Colonic mucosa (tissue), 4 donors: ENCODE results near the gene SLC6A19. TPM values are rescaled to one million over a fixed set of nuclear protein-coding genes. Genes with fewer than 3 reads are reported as not detected.

ENCODE experiments used
- DNase-seq: peaks from one replicate; pipeline ENCODE4 v3.0.0-alpha.2; 2020
- H3K27ac ChIP-seq: fragments of 200-600 bp; one replicate; pipeline ENCODE4 v1.8.0; 2021
- H3K27me3 ChIP-seq: fragments of 200-600 bp; one replicate; pipeline ENCODE4 v1.8.0; 2021
- H3K36me3 ChIP-seq: fragments of 200-600 bp; one replicate; pipeline ENCODE4 v1.8.0; 2021
- H3K4me1 ChIP-seq: fragments of 200-600 bp; one replicate; pipeline ENCODE4 v1.8.0; 2021; ENCODE audit warnings: mild to moderate bottlenecking
- H3K4me3 ChIP-seq: fragments of 200-600 bp; one replicate; pipeline ENCODE4 v1.8.0; 2021
- H3K9ac ChIP-seq, 2 donors: one replicate each; pipeline ENCODE4 v1.7.0; 2013; ENCODE audit warnings: control low read depth in 2 of 2, low read depth in 2 of 2, low read length in 2 of 2
- H3K9me3 ChIP-seq: fragments of 200-600 bp; one replicate; pipeline ENCODE4 v1.8.0; 2021
- CTCF ChIP-seq: fragments of 200-600 bp; IDR thresholded peaks from one replicate; pipeline ENCODE4 v1.8.0; 2022; ENCODE audit warnings: antibody characterized with exemption, mild to moderate bottlenecking
- intact Hi-C: fragments of 100-400 bp; cut with DNase I; formaldehyde crosslinking; loops from one replicate; pipeline ENCODE4 v1.14.1; 2022
- total RNA-seq, 2 donors: library from RNA; stranded (reverse); fragmentation: NEBNext Ultra II Directional in 1 of 2; extraction: Animal tissue kit (Norgen Biotek cat#: 25700) in 1 of 2; gene quantifications; one replicate each; pipeline ENCODE4 v1.2.1, GENCODE V29; 2021
- donor health status: healthy.
- donor health status: DM: no; HTN: no; CAD: no.
- donor health status: DM: no; HTN: no; CAD: no.

The SLC6A19 gene
- total RNA-seq, 2 donors from 2014 or later: 0.67 to 56.2 TPM

- Histone ChIP-seq H3K4me3 (no peak overlapping the region), H3K36me3 (no peaks in the 10 kb centered on the region), H3K27ac (no peak overlapping the region), H3K9me3 (no peaks in the 10 kb centered on the region), H3K4me1 (peaks cover 5% of the 10 kb centered on the region), H3K27me3 (no peaks in the 10 kb centered on the region), H3K9ac (no peak overlapping the region)
- intact Hi-C loops: no loop called here
- DNase-seq: no peak
- no peak for TF ChIP-seq CTCF
These were observed 22.0 kb upstream of the SLC6A19 start for GRCh38 chr5:1179383-1179715.

- H3K4me1 ChIP-seq: peaks cover 5% of the 10 kb centered on the region
- no peak overlapping the region for H3K4me3 ChIP-seq
- H3K9ac ChIP-seq: no peak overlapping the region
- H3K36me3 ChIP-seq: no peaks in the 10 kb centered on the region
- no peaks in the 10 kb centered on the region for H3K9me3 ChIP-seq
- no peak for DNase-seq
- TF ChIP-seq CTCF: no peak
- H3K27ac ChIP-seq: no peak overlapping the region
- intact Hi-C loops: no loop called here
- H3K27me3 ChIP-seq: no peaks in the 10 kb centered on the region
These were observed 21.3 kb upstream of the SLC6A19 start for GRCh38 chr5:1180096-1180495.

- intact Hi-C loops: no loop called here
- H3K9me3 ChIP-seq: no peaks in the 10 kb centered on the region
- H3K4me3 ChIP-seq: no peak overlapping the region
- H3K4me1 ChIP-seq: peaks cover 8% of the 10 kb centered on the region
- no peaks in the 10 kb centered on the region for H3K27me3 ChIP-seq
- no peak overlapping the region for H3K9ac ChIP-seq
- no peak for TF ChIP-seq CTCF
- no peak overlapping the region for H3K27ac ChIP-seq
- DNase-seq: no peak
- no peaks in the 10 kb centered on the region for H3K36me3 ChIP-seq
These were observed 20.5 kb upstream of the SLC6A19 start for GRCh38 chr5:1180841-1181271.

- intact Hi-C loops: no loop called here
- no peak for TF ChIP-seq CTCF
- H3K27me3 ChIP-seq: no peaks in the 10 kb centered on the region
- no peak overlapping the region for H3K9ac ChIP-seq
- no peaks in the 10 kb centered on the region for H3K36me3 ChIP-seq
- DNase-seq: peak; percentile 63
- H3K9me3 ChIP-seq: no peaks in the 10 kb centered on the region
- H3K4me1 ChIP-seq: peaks cover 9% of the 10 kb centered on the region
- H3K27ac ChIP-seq: no peak overlapping the region
- H3K4me3 ChIP-seq: no peak overlapping the region
These were observed 19.7 kb upstream of the SLC6A19 start for GRCh38 chr5:1181451-1182359.

GRCh38 chr5:1182360-1182632, 19.1 kb upstream of the SLC6A19 start:
- H3K27me3 ChIP-seq: no peaks in the 10 kb centered on the region
- no peak overlapping the region for H3K4me3 ChIP-seq
- no peak for TF ChIP-seq CTCF
- no peaks in the 10 kb centered on the region for H3K36me3 ChIP-seq
- no peaks in the 10 kb centered on the region for H3K9me3 ChIP-seq
- peak overlapping the region in 1 of 2 donors; percentile 55 for H3K9ac ChIP-seq
- no peak for DNase-seq
- peak overlapping the region; percentile 17 for H3K27ac ChIP-seq
- intact Hi-C loops: no loop called here
- peaks cover 9% of the 10 kb centered on the region for H3K4me1 ChIP-seq
